ENCODE results near the gene IFT27. TPM values are rescaled to one million over a fixed set of nuclear protein-coding genes. Genes with fewer than 3 reads are reported as not detected.

IFT27 gene
- total RNA-seq, 1 donor from 2014 or later = 31.7 TPM

GRCh38 chr22:36759481-36760159 is 16.3 kb downstream of the IFT27 start:
- Histone ChIP-seq H3K27ac (no peak overlapping the region), H3K27me3 (no peaks in the 10 kb centered on the region), H3K4me1 (no peaks in the 10 kb centered on the region), H3K9ac (no peak overlapping the region), H4K20me1 (ENCODE audit: low read depth) (no peaks in the 10 kb centered on the region), H2AFZ (replicated peaks) (no peak overlapping the region), H3K36me3 (no peaks in the 10 kb centered on the region), H3K4me2 (no peak overlapping the region), H3K9me3 (ENCODE audit: low read depth) (no peaks in the 10 kb centered on the region), H3K4me3 (no peak overlapping the region), H3K79me2 (ENCODE audit: low read depth) (no peaks in the 10 kb centered on the region), H3F3A (ENCODE audit: low read depth) (no peaks in the 10 kb centered on the region)
- peaks cover 2% of the 10 kb centered on the region for H3K36me3 Mint-ChIP-seq
- no peak for DNase-seq (ENCODE audit: low spot score)
- H3K4me3 Mint-ChIP-seq = no peak overlapping the region
- peaks cover 8% of the 10 kb centered on the region for H3K4me1 Mint-ChIP-seq
- TF ChIP-seq, protein P1, sequence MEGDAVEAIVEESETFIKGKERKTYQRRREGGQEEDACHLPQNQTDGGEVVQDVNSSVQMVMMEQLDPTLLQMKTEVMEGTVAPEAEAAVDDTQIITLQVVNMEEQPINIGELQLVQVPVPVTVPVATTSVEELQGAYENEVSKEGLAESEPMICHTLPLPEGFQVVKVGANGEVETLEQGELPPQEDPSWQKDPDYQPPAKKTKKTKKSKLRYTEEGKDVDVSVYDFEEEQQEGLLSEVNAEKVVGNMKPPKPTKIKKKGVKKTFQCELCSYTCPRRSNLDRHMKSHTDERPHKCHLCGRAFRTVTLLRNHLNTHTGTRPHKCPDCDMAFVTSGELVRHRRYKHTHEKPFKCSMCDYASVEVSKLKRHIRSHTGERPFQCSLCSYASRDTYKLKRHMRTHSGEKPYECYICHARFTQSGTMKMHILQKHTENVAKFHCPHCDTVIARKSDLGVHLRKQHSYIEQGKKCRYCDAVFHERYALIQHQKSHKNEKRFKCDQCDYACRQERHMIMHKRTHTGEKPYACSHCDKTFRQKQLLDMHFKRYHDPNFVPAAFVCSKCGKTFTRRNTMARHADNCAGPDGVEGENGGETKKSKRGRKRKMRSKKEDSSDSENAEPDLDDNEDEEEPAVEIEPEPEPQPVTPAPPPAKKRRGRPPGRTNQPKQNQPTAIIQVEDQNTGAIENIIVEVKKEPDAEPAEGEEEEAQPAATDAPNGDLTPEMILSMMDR (IDR thresholded peaks at IDR 0.05) = no peak
- no peak for TF ChIP-seq EZH2 (IDR thresholded peaks at IDR 0.05)
- no peak for TF ChIP-seq EZH2phosphoT487 (IDR thresholded peaks at IDR 0.05)
- no peak overlapping the region for H3K27ac Mint-ChIP-seq
- H3K27me3 Mint-ChIP-seq (ENCODE audit: insufficient read depth, low read depth) = peaks cover 3% of the 10 kb centered on the region
- no peaks in the 10 kb centered on the region for H3K9me3 Mint-ChIP-seq

- Histone ChIP-seq H3K4me3 (no peak overlapping the region), H4K20me1 (ENCODE audit: low read depth) (no peaks in the 10 kb centered on the region), H3K4me2 (no peak overlapping the region), H3K9ac (no peak overlapping the region), H3K79me2 (ENCODE audit: low read depth) (no peaks in the 10 kb centered on the region), H3K4me1 (no peaks in the 10 kb centered on the region), H3K36me3 (no peaks in the 10 kb centered on the region), H3K27ac (no peak overlapping the region), H3K27me3 (peaks cover 2% of the 10 kb centered on the region), H2AFZ (replicated peaks) (no peak overlapping the region), H3K9me3 (ENCODE audit: low read depth) (no peaks in the 10 kb centered on the region), H3F3A (ENCODE audit: low read depth) (no peaks in the 10 kb centered on the region)
- no peak for DNase-seq (ENCODE audit: low spot score)
- TF ChIP-seq, protein P1 (IDR thresholded peaks at IDR 0.05) = no peak
- TF ChIP-seq EZH2 (IDR thresholded peaks at IDR 0.05) (no peak), EZH2phosphoT487 (IDR thresholded peaks at IDR 0.05) (no peak)
- Mint-ChIP-seq H3K36me3 (peaks cover 2% of the 10 kb centered on the region), H3K4me3 (no peak overlapping the region), H3K4me1 (peaks cover 8% of the 10 kb centered on the region), H3K27ac (no peak overlapping the region), H3K27me3 (ENCODE audit: insufficient read depth, low read depth) (peaks cover 3% of the 10 kb centered on the region), H3K9me3 (no peaks in the 10 kb centered on the region)
Observed at GRCh38 chr22:36758792-36759271, 17.1 kb downstream of the IFT27 start.

DNA sequence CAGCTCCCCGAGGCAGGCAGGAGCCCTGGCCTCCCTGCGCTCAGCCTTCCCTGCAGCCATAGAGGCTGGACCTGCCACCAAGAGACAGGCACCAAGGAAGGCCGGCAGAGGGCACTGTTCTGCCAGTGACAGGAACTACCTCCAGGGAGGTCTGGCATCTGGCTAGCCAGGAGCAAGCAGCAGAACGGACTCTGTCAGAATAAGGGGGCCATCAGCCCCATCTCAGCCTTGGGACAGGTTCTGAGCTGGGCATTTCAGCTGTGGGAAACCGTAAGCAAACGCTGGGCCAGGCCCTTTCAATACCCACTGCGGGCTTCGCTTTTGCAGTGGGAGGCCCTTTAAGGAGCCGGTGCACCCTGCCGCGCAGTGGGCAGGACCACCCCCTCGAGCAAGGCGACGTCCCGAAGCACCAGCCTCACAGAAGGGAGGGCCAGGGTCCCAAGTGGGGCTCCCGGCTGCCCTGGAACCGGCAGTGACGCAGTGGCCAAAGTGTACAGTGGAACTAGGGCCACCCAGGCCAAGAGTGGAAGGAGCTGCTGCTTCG is 18.2 kb downstream of the IFT27 start:
- Histone ChIP-seq H3K79me2 (ENCODE audit: low read depth) (no peaks in the 10 kb centered on the region), H3K27ac (no peak overlapping the region), H3K9me3 (ENCODE audit: low read depth) (no peaks in the 10 kb centered on the region), H2AFZ (replicated peaks) (no peak overlapping the region), H3K4me3 (no peak overlapping the region), H3K9ac (no peak overlapping the region), H3F3A (ENCODE audit: low read depth) (no peaks in the 10 kb centered on the region), H3K4me1 (no peaks in the 10 kb centered on the region), H3K4me2 (no peak overlapping the region), H3K27me3 (peaks cover 13% of the 10 kb centered on the region), H4K20me1 (ENCODE audit: low read depth) (no peaks in the 10 kb centered on the region), H3K36me3 (no peaks in the 10 kb centered on the region)
- DNase-seq (ENCODE audit: low spot score) = peak; percentile 89
- Mint-ChIP-seq H3K9me3 (no peaks in the 10 kb centered on the region), H3K4me3 (no peak overlapping the region), H3K36me3 (peaks cover 2% of the 10 kb centered on the region), H3K27ac (no peak overlapping the region), H3K27me3 (ENCODE audit: insufficient read depth, low read depth) (peaks cover 6% of the 10 kb centered on the region), H3K4me1 (peaks cover 8% of the 10 kb centered on the region)
- TF ChIP-seq, protein P1 (IDR thresholded peaks at IDR 0.05) = peak; percentile 85
- TF ChIP-seq EZH2 (IDR thresholded peaks at IDR 0.05) (no peak), EZH2phosphoT487 (IDR thresholded peaks at IDR 0.05) (no peak)

All from neural progenitor cell (in vitro differentiated cells).